ENCODE data around the gene ELOVL2. TPM values are rescaled to one million over a fixed set of nuclear protein-coding genes. Genes with fewer than 3 reads are reported as not detected.

ELOVL2 gene
- polyA plus RNA-seq, 1 donor (not counting 4 experiments of a cell fraction or from before 2014, with no cell fraction given): 0.05 TPM

DNA sequence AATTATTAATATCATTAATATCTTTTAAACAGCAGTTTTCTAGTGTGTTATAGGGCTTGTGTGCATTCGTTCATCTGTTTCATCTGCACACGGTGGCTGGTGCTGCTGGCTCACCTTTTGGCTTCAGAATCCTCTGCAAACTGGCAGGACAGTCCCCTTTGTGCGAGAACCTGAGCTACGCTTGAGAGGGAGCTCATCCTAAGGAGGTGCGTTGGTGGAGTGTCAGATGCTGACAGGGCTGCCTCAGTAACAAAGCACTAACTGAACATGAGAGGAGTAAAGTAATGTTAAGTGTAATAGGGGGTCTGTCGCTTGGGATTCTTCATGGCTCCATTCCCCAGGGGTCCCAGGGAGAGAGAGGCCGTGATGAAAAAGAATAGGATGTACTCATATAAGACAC, 22.4 kb downstream of the ELOVL2 start:
- no peak overlapping the region for H3K27ac ChIP-seq (ENCODE audit: control insufficient read depth, insufficient read depth, low read length)
- H3K79me2 ChIP-seq (ENCODE audit: control insufficient read depth, insufficient read depth, low read length): no peaks in the 10 kb centered on the region
- H3K4me1 ChIP-seq (ENCODE audit: control insufficient read depth, extremely low read depth, insufficient read depth, low read length): no peaks in the 10 kb centered on the region
- no peak for DNase-seq (ENCODE audit: low read depth, low spot score)
- no peak overlapping the region for H3K9ac ChIP-seq (ENCODE audit: control insufficient read depth, extremely low read depth, insufficient read depth, low read length)
- no peak overlapping the region for H3K4me2 ChIP-seq (ENCODE audit: control insufficient read depth, extremely low read depth, insufficient read depth, low read depth, low read length)
- no peaks in the 10 kb centered on the region for H3K9me1 ChIP-seq (ENCODE audit: control insufficient read depth, extremely low read depth, insufficient read depth, low read length)
- dilution Hi-C loops (cut with MboI; ENCODE audit: extremely low pct_ligation_motif_present, low sequenced_read_pairs): no loop called here
- FAIRE-seq: no peak
- H3K4me3 ChIP-seq (ENCODE audit: control insufficient read depth in 2 of 3, extremely low read depth in 1 of 3, insufficient read depth in 2 of 3, low read depth in 1 of 3, low read length in 3 of 3): no peak overlapping the region
- H4K20me1 ChIP-seq (ENCODE audit: control insufficient read depth, extremely low read depth, insufficient read depth, low read length): no peaks in the 10 kb centered on the region
- H3K36me3 ChIP-seq (ENCODE audit: control insufficient read depth in 2 of 2, extremely low read depth in 1 of 2, insufficient read depth in 2 of 2, low read length in 2 of 2): no peaks in the 10 kb centered on the region
- H3K9me3 ChIP-seq (ENCODE audit: control insufficient read depth, low read depth, low read length): no peaks in the 10 kb centered on the region
- TF ChIP-seq, protein P1, sequence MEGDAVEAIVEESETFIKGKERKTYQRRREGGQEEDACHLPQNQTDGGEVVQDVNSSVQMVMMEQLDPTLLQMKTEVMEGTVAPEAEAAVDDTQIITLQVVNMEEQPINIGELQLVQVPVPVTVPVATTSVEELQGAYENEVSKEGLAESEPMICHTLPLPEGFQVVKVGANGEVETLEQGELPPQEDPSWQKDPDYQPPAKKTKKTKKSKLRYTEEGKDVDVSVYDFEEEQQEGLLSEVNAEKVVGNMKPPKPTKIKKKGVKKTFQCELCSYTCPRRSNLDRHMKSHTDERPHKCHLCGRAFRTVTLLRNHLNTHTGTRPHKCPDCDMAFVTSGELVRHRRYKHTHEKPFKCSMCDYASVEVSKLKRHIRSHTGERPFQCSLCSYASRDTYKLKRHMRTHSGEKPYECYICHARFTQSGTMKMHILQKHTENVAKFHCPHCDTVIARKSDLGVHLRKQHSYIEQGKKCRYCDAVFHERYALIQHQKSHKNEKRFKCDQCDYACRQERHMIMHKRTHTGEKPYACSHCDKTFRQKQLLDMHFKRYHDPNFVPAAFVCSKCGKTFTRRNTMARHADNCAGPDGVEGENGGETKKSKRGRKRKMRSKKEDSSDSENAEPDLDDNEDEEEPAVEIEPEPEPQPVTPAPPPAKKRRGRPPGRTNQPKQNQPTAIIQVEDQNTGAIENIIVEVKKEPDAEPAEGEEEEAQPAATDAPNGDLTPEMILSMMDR (optimal IDR thresholded peaks at IDR 0.05 in 1 of 3, IDR thresholded peaks at IDR 0.05 in 1 of 3, conservative IDR thresholded peaks at IDR 0.05 in 1 of 3; ENCODE audit: extremely low read depth in 1 of 3, insufficient read depth in 2 of 3, low read length in 3 of 3): no peak
- TF ChIP-seq EZH2 (IDR thresholded peaks at IDR 0.05; ENCODE audit: low read length): no peak
- H2AFZ ChIP-seq (ENCODE audit: control insufficient read depth, low read length): no peak overlapping the region
- H3K27me3 ChIP-seq (ENCODE audit: control insufficient read depth, extremely low read depth, insufficient read depth, low read length): no peaks in the 10 kb centered on the region

DNA sequence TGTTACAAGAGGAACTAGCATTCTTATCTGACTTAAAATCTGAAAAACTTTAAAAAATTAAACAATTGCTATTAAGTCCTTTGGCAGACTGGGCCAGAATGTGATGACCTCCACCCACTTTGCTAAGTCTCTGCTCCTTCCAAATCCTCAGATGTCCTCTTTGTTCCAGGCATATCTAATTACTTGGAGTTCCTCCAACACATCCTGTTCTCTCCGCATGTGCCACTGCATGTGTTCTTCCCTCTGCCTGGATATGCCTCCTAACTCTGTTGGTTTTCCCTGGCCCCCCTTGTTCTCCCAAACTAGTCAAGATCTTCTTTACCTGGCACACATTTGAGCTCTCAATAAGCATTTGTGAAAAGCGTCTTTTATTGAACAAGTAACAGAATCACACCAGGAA, 23.1 kb downstream of the ELOVL2 start:
- TF ChIP-seq EZH2 (IDR thresholded peaks at IDR 0.05; ENCODE audit: low read length): no peak
- TF ChIP-seq, protein P1 (optimal IDR thresholded peaks at IDR 0.05 in 1 of 3, IDR thresholded peaks at IDR 0.05 in 1 of 3, conservative IDR thresholded peaks at IDR 0.05 in 1 of 3; ENCODE audit: extremely low read depth in 1 of 3, insufficient read depth in 2 of 3, low read length in 3 of 3): no peak
- H3K36me3 ChIP-seq (ENCODE audit: control insufficient read depth in 2 of 2, extremely low read depth in 1 of 2, insufficient read depth in 2 of 2, low read length in 2 of 2): no peaks in the 10 kb centered on the region
- no peak for FAIRE-seq
- no peaks in the 10 kb centered on the region for H3K4me1 ChIP-seq (ENCODE audit: control insufficient read depth, extremely low read depth, insufficient read depth, low read length)
- dilution Hi-C loops (cut with MboI; ENCODE audit: extremely low pct_ligation_motif_present, low sequenced_read_pairs): no loop called here
- no peaks in the 10 kb centered on the region for H4K20me1 ChIP-seq (ENCODE audit: control insufficient read depth, extremely low read depth, insufficient read depth, low read length)
- no peak overlapping the region for H3K27ac ChIP-seq (ENCODE audit: control insufficient read depth, insufficient read depth, low read length)
- H3K4me2 ChIP-seq (ENCODE audit: control insufficient read depth, extremely low read depth, insufficient read depth, low read depth, low read length): no peak overlapping the region
- no peak overlapping the region for H3K4me3 ChIP-seq (ENCODE audit: control insufficient read depth in 2 of 3, extremely low read depth in 1 of 3, insufficient read depth in 2 of 3, low read depth in 1 of 3, low read length in 3 of 3)
- no peak overlapping the region for H3K9ac ChIP-seq (ENCODE audit: control insufficient read depth, extremely low read depth, insufficient read depth, low read length)
- no peaks in the 10 kb centered on the region for H3K9me3 ChIP-seq (ENCODE audit: control insufficient read depth, low read depth, low read length)
- no peaks in the 10 kb centered on the region for H3K9me1 ChIP-seq (ENCODE audit: control insufficient read depth, extremely low read depth, insufficient read depth, low read length)
- no peak for DNase-seq (ENCODE audit: low read depth, low spot score)
- no peaks in the 10 kb centered on the region for H3K79me2 ChIP-seq (ENCODE audit: control insufficient read depth, insufficient read depth, low read length)
- H2AFZ ChIP-seq (ENCODE audit: control insufficient read depth, low read length): no peak overlapping the region
- no peaks in the 10 kb centered on the region for H3K27me3 ChIP-seq (ENCODE audit: control insufficient read depth, extremely low read depth, insufficient read depth, low read length)
